Hematopoietic multipotent progenitor cell treated with erythropoietin and hydrocortisone succinate and interleukin-3 and kit ligand, for 4 days (in vitro differentiated cells): Measurements from ENCODE around the gene KLHL10.

Experiments used
- DNase-seq: peaks from one replicate; pipeline ENCODE4 v3.0.0-alpha.2; 2015

The KLHL10 gene

DNA sequence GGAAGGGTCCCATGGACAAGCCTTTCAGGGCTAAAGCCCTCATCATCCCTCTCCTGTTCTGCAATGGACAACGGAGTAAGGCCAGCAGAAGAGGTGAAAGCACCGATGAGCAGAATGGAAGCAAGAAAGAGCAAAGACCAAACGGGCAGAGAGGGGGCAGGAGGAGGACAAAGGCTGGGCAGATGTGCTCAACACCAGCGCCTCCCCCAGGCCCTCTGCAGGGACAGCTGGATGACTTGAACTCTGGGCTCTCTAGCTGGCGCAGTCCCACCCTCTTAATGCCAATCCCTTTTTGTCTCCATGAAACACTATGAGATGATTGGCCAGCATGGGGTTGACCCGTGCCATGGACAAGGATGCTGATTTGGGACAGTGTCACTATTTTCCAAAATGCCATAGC lies 59.1 kb downstream of the KLHL10 start:
- DNase-seq: no peak
